Measurements from ENCODE around the gene KCNMA1. TPM values are rescaled to one million over a fixed set of nuclear protein-coding genes. Genes with fewer than 3 reads are reported as not detected.

Gene KCNMA1
- total and polyA plus RNA-seq, 3 donors from 2014 or later: 13.6 to 36.1 (median 24.7) TPM

DNA sequence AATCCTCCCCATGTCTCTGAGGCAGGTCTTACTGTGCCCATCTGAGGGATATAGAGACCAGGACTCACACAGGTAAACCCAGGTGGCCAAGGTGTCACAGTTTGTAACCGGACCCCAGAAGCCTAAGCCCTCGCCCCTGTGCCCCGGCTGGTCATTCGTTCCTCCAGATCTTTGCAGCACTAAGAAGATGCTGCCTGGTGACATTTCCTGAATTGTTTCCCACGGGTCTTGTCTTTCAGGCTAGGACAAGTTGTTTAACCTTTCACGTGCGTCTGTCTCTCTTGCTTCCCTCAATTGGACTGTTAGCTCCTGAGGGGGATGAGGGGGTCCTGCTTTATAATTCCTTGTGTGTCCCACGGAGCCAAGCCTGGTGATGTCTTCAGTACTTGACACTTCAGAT, 158.0 kb downstream of the KCNMA1 start:
- 74 to 75% methylated on average over 7 to 8 of the region's 8 CpGs for WGBS, 2 donors
- no peak overlapping the region for H3K27ac ChIP-seq
- no peak for DNase-seq

DNA sequence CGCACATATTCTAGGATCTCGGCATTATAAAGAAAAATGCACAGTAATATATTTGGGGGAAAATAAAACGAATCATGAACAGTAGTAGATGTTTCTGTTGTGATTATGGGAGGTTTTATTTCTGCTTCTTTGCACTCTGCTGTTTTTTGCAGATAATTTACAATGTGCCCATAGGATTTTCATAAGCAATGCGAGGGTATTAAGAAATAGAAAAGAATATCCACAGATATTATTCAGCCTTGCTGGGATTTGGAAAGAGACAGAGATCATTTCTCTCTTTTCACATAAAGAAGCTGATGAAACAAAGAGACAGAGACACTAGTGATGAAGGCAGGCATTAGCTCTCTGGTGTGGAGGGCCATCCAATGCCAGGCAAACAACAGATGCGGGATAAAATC, 158.6 kb downstream of the KCNMA1 start:
- WGBS, 2 donors: 71 to 85% methylated on average over 5 of the region's 5 CpGs
- DNase-seq: no peak
- intact Hi-C loops (cut with DNase I; ENCODE audit: low total_unique reads): no loop called here
- Histone ChIP-seq H3K36me3 (ENCODE audit: low read depth, missing control alignments) (no peaks in the 10 kb centered on the region), H3K27me3 (no peaks in the 10 kb centered on the region), H3K9me3 (no peaks in the 10 kb centered on the region), H3K4me3 (no peak overlapping the region), H3K4me1 (no peaks in the 10 kb centered on the region), H3K27ac (no peak overlapping the region)
- TF ChIP-seq, protein P1, sequence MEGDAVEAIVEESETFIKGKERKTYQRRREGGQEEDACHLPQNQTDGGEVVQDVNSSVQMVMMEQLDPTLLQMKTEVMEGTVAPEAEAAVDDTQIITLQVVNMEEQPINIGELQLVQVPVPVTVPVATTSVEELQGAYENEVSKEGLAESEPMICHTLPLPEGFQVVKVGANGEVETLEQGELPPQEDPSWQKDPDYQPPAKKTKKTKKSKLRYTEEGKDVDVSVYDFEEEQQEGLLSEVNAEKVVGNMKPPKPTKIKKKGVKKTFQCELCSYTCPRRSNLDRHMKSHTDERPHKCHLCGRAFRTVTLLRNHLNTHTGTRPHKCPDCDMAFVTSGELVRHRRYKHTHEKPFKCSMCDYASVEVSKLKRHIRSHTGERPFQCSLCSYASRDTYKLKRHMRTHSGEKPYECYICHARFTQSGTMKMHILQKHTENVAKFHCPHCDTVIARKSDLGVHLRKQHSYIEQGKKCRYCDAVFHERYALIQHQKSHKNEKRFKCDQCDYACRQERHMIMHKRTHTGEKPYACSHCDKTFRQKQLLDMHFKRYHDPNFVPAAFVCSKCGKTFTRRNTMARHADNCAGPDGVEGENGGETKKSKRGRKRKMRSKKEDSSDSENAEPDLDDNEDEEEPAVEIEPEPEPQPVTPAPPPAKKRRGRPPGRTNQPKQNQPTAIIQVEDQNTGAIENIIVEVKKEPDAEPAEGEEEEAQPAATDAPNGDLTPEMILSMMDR (IDR thresholded peaks at IDR 0.05): no peak
- TF ChIP-seq POLR2A (IDR thresholded peaks at IDR 0.05): no peak

More for the DNA sequence above, 158.0 kb downstream of the KCNMA1 start:
- H3K9me3 ChIP-seq: no peaks in the 10 kb centered on the region
- TF ChIP-seq POLR2A (IDR thresholded peaks at IDR 0.05): no peak
- TF ChIP-seq, protein P1 (IDR thresholded peaks at IDR 0.05): no peak
- no peak overlapping the region for H3K4me3 ChIP-seq
- H3K27me3 ChIP-seq: no peaks in the 10 kb centered on the region
- intact Hi-C loops (cut with DNase I; ENCODE audit: low total_unique reads): no loop called here
- H3K36me3 ChIP-seq (ENCODE audit: low read depth, missing control alignments): no peaks in the 10 kb centered on the region
- no peaks in the 10 kb centered on the region for H3K4me1 ChIP-seq

DNA sequence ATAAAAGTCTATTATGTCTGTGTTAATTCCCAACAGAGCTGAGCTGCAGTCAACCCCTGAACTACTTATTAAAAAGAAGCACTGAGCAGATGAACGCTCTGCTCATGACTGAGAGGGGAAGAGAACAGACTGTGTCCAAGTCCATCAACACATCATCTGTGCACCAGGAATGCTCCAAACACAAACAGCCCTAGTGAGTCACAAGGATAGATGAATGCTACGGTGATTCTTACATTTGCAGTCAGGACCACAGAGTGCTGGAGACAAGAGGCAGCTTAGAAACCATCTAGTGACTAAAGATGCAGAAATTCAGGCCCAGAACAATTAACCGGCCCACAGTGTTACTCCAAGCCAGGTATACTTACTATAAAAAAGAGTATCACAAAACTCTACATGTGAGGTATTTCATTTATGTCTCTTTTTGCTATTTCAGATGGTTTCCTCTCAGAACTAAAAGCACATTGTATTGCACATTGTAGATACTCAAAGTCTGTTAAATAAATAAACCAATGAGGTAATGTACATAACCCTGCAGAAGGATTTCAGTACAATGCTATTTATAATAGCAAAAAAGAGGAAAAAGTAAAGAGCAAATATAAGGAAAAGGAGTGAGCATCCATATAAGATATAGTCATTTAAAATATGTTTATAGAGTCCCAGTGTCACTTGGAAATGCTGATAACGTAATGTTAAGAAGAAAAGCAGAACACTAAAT, 159.2 kb downstream of the KCNMA1 start:
- no peak for DNase-seq
- Histone ChIP-seq H3K4me3 (no peak overlapping the region), H3K36me3 (ENCODE audit: low read depth, missing control alignments) (no peaks in the 10 kb centered on the region), H3K4me1 (no peaks in the 10 kb centered on the region), H3K27me3 (no peaks in the 10 kb centered on the region), H3K27ac (no peak overlapping the region), H3K9me3 (no peaks in the 10 kb centered on the region)
- no peak for TF ChIP-seq POLR2A (IDR thresholded peaks at IDR 0.05)
- TF ChIP-seq, protein P1 (IDR thresholded peaks at IDR 0.05): no peak
- intact Hi-C loops (cut with DNase I; ENCODE audit: low total_unique reads): no loop called here
- WGBS, 2 donors: 73 to 84% methylated on average over 4 of the region's 4 CpGs

DNA sequence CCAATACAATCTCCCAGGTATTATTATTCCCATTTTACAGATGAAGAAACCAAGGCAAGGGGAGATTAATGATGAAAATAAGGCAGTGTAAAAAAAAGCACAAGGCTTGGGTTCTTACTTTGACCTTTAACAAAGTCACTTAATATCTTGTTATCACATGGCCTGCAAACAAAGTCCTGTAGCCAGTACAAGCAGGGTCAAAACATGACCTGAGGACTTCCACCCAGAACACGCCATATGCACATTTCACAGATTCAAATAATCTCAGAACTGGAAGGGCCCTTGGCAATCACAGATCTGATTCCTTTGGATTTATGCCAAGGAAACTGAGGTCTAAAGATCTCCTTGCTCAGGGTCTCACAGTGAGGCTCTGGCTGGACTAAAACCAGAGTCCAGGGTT, 162.1 kb downstream of the KCNMA1 start:
- Histone ChIP-seq H3K4me3 (no peak overlapping the region), H3K4me1 (no peaks in the 10 kb centered on the region), H3K27me3 (no peaks in the 10 kb centered on the region), H3K36me3 (ENCODE audit: low read depth, missing control alignments) (no peaks in the 10 kb centered on the region), H3K9me3 (no peaks in the 10 kb centered on the region), H3K27ac (no peak overlapping the region)
- intact Hi-C loops (cut with DNase I; ENCODE audit: low total_unique reads): no loop called here
- WGBS, 2 donors: 88 to 89% methylated on average over 1 of the region's 1 CpG
- TF ChIP-seq POLR2A (IDR thresholded peaks at IDR 0.05): no peak
- TF ChIP-seq, protein P1 (IDR thresholded peaks at IDR 0.05): no peak
- DNase-seq: no peak

DNA sequence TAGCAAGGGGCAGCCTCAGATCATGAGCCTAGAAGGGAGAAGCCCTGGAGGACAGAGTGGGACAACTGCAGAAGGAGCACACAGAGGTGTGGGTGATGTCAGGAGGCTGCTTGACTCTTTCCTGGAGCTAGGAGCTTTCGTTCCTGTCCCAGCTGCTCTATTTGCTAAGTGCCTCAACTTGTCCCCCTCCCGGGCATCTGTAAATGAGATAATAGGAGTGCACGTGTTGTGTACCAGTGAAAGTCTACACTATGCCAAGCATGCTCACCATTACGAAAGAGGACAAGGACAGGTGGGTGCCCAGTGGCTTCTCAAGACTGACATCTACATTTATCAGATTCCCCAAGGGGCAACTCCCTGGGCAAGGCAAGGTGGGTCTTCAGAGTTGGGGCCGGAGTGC, 162.7 kb downstream of the KCNMA1 start:
- WGBS, 2 donors: 91 to 94% methylated on average over 5 of the region's 5 CpGs
- DNase-seq: no peak
- H3K4me1 ChIP-seq: no peaks in the 10 kb centered on the region
- H3K27me3 ChIP-seq: no peaks in the 10 kb centered on the region
- no peaks in the 10 kb centered on the region for H3K36me3 ChIP-seq (ENCODE audit: low read depth, missing control alignments)
- TF ChIP-seq, protein P1 (IDR thresholded peaks at IDR 0.05): no peak
- TF ChIP-seq POLR2A (IDR thresholded peaks at IDR 0.05): no peak
- intact Hi-C loops (cut with DNase I; ENCODE audit: low total_unique reads): no loop called here
- no peaks in the 10 kb centered on the region for H3K9me3 ChIP-seq
- H3K27ac ChIP-seq: no peak overlapping the region
- H3K4me3 ChIP-seq: no peak overlapping the region
